Kidney (tissue), 14 donors: ENCODE results near the gene PIGQ. TPM values are rescaled to one million over a fixed set of nuclear protein-coding genes. Genes with fewer than 3 reads are reported as not detected.
A peak's percentile ranks its signal among the peaks of the same experiment; 100 is the strongest.

Experiments used
- DNase-seq, 5 donors: peaks; one replicate each; pipeline ENCODE4 v3.0.0-alpha.2; 2013 to 2020
- FAIRE-seq: peaks from 2 replicates; lab custom pipeline; 2012; peaks lifted over from hg19 to GRCh38; lab: Jason Lieb, UNC
- H3K27ac ChIP-seq, 2 donors: one replicate each; pipeline ENCODE4 v1.7.0; 2013; ENCODE audit warnings: low read depth in 2 of 2, low read length in 2 of 2, inconsistent platforms in 1 of 2
- H3K27me3 ChIP-seq: one replicate; pipeline ENCODE4 v1.7.1; 2013; ENCODE audit warnings: low read length, inconsistent platforms; ENCODE audit not compliant: control insufficient read depth, insufficient read depth
- H3K36me3 ChIP-seq, 3 donors: one replicate each; pipeline versions ENCODE4 v1.7.0 to v1.7.1; 2013; ENCODE audit warnings: low read length in 3 of 3, control low read depth in 1 of 3, inconsistent platforms in 1 of 3; ENCODE audit not compliant: insufficient read depth in 3 of 3, control insufficient read depth in 2 of 3
- H3K4me1 ChIP-seq, 3 donors: one replicate each; pipeline versions ENCODE4 v1.7.0 to v1.7.1; 2013; ENCODE audit warnings: low read length in 3 of 3, inconsistent platforms in 1 of 3, low read depth in 1 of 3; ENCODE audit not compliant: control insufficient read depth in 2 of 3, insufficient read depth in 2 of 3
- H3K4me3 ChIP-seq, 3 donors: one replicate each; pipeline versions ENCODE4 v1.7.0 to v1.8.1; 2013; ENCODE audit warnings: low read length in 3 of 3, control low read depth in 1 of 3, inconsistent platforms in 1 of 3
- H3K9ac ChIP-seq, 3 donors: one replicate each; pipeline versions ENCODE4 v1.7.0 to v1.7.1; 2013; ENCODE audit warnings: low read length in 3 of 3, control low read depth in 1 of 3, inconsistent platforms in 1 of 3
- H3K9me3 ChIP-seq, 3 donors: one replicate each; pipeline versions ENCODE4 v1.7.0 to v1.7.1; 2013; ENCODE audit warnings: low read length in 3 of 3, control low read depth in 1 of 3, inconsistent platforms in 1 of 3; ENCODE audit not compliant: control insufficient read depth in 2 of 3, insufficient read depth in 1 of 3
- intact Hi-C: fragments of 100-400 bp; cut with DNase I; formaldehyde crosslinking; loops from one replicate; pipeline ENCODE4 v1.11.1; 2022
- polyA plus RNA-seq: library from polyadenylated mRNA; stranded (reverse); fragments of 350-450 nt; fragmentation: Illumina TruSeq; extraction: RNeasy Lipid Tissue Mini Kit (QIAGEN cat#74804); gene quantifications from one replicate; pipeline ENCODE4 v1.2.3, GENCODE V29; 2014; ENCODE audit warnings: low read depth, low replicate concordance; ENCODE audit not compliant: insufficient read depth
- total RNA-seq: library from RNA; stranded (reverse); fragmentation: NEBNext Ultra II Directional; extraction: Animal tissue kit (Norgen Biotek cat#: 25700); gene quantifications from one replicate; pipeline ENCODE4 v1.2.1, GENCODE V29; 2021
- TF ChIP-seq, protein P1 (sequence below): IDR thresholded peaks from 3 replicates; pipeline ENCODE4 v1.5.1; 2012; ENCODE audit warnings: mild to moderate bottlenecking, moderate library complexity, borderline replicate concordance; ENCODE audit not compliant: insufficient read depth; ENCODE audit errors: extremely low read depth
- donor health status: control.
- donor health status: control.
- donor health status: control.
- donor health status: control.
- donor health status: control.
- donor health status: DM: yes; HTN: yes; CAD: no.
- donor health status: Normal renal cell carcinoma (clear cell type).

Gene PIGQ
- total and polyA plus RNA-seq, 2 donors from 2014 or later = 92.9 to 118 TPM

DNA sequence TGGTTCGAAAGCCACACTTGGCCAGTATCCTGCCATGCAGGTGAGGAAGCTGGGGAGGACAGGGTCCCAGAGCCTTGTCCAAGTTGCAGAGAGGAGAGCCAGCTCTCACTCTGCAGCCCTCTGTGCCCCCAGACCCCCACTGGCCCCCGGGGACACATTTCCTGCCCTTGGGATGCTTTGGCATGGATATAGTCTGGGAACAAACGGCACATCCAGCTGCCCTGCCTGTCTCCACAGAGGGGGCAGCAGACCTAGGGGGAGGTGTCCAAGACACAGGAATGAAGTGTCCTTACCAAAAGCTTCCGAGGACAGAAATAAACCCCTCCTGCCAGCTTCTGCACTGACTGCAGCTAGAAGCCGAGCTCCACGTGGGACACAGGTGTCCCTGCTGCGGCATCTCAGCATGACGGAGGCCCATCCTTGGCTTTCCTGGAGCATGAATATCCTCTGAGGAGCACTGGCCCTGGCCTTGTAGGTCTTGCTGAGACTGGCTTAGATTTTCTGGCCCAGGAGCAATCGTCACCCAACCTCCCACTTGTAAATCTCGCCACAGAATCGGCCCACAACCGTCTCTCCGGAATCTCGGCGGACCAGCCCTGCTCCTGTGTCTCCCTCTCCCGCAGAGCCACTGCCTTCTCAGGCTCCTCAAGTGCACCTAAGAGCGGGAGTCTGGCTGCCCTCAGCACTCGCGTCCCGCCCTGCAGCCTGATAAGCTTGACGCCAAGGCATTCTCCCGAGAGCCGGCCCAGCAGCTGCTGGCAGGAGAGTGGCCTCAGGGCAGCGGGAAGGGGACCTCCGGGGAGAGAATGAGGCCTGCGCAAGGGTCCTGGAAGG lies 43.4 kb upstream of the PIGQ start:
- Histone ChIP-seq H3K27ac (peak overlapping the region; percentile 96 to 98), H3K4me3 (peak overlapping the region; percentile 46 to 74 (median 68)), H3K9ac (peak overlapping the region; percentile 4 to 87 (median 17)), H3K4me1 (peaks cover 0 to 39% (median 23%) of the 10 kb centered on the region in 3 donors), H3K27me3 (no peaks in the 10 kb centered on the region), H3K36me3 (peaks cover 0 to under 1% (median 0%) of the 10 kb centered on the region in 3 donors), H3K9me3 (no peaks in the 10 kb centered on the region)
- TF ChIP-seq, protein P1, sequence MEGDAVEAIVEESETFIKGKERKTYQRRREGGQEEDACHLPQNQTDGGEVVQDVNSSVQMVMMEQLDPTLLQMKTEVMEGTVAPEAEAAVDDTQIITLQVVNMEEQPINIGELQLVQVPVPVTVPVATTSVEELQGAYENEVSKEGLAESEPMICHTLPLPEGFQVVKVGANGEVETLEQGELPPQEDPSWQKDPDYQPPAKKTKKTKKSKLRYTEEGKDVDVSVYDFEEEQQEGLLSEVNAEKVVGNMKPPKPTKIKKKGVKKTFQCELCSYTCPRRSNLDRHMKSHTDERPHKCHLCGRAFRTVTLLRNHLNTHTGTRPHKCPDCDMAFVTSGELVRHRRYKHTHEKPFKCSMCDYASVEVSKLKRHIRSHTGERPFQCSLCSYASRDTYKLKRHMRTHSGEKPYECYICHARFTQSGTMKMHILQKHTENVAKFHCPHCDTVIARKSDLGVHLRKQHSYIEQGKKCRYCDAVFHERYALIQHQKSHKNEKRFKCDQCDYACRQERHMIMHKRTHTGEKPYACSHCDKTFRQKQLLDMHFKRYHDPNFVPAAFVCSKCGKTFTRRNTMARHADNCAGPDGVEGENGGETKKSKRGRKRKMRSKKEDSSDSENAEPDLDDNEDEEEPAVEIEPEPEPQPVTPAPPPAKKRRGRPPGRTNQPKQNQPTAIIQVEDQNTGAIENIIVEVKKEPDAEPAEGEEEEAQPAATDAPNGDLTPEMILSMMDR = no peak
- no peak for FAIRE-seq
- intact Hi-C loops = no loop called here
- peak in 3 of 5 donors; percentile 53 to 77 (median 68) for DNase-seq

DNA sequence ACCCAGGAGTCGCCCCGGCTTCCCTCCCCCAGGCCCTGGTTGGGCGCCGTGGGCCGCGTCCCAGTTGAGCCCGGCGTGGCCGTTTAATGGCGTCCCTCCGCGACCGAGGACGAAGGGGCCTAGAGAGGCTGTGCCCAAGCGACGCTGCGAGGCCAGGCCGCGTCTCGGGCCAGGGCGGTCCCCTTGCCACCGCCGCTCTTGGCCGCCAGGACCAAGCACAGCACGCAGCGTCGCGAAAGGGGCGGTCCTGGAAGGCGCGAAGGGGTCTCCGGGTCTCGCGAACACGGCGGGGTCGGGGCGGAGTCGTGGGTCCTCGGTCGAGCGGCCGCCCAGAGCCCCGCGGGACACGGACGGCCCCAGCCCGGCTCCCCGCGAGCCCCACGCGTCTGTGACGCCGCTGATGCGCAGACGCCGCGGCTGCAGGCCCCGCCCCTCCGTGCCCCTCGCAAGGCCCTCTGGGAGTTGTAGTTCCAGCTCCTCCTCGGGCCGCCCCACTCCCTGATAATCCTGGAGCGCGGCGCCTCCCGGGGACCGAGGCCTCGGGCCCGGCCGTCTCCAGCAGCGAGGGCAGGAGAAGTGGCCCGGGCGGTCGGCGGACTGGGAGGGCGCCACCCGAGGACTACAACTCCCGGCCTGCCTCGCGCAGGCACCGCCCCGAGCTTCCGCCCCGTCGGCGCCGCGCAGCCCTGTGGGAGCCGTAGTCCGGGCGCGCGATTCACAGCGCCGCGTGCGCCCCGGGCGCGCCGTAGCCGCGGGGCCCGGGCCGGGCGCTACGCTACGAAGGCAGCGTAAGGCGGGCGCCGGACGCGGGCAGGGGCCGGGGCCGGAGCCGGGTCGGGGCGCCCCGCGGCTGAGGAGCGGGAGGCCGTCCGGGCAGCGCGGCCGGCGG lies 42.5 kb upstream of the PIGQ start, which contains the start of gene CAPN15:
Gene CAPN15 (plus strand): TSS at position 698 of the 889 bp plus-strand sequence. CDS start 19,127 bp downstream, outside the sequence.
- Histone ChIP-seq H3K27me3 (no peaks in the 10 kb centered on the region), H3K9ac (peak within 1 kb of the TSS; percentile 17 to 87 (median 80)), H3K4me1 (peaks cover 0 to 39% (median 23%) of the 10 kb centered on the region in 3 donors), H3K27ac (peak within 1 kb of the TSS; percentile 96 to 98), H3K36me3 (no peaks in the 10 kb centered on the region), H3K9me3 (no peaks in the 10 kb centered on the region), H3K4me3 (peak within 1 kb of the TSS; percentile 51 to 74 (median 68))
- intact Hi-C loops = no loop called here
- DNase-seq (peak; percentile 93 to 97 (median 95)), FAIRE-seq (no peak)
- TF ChIP-seq, protein P1 = no peak

DNA sequence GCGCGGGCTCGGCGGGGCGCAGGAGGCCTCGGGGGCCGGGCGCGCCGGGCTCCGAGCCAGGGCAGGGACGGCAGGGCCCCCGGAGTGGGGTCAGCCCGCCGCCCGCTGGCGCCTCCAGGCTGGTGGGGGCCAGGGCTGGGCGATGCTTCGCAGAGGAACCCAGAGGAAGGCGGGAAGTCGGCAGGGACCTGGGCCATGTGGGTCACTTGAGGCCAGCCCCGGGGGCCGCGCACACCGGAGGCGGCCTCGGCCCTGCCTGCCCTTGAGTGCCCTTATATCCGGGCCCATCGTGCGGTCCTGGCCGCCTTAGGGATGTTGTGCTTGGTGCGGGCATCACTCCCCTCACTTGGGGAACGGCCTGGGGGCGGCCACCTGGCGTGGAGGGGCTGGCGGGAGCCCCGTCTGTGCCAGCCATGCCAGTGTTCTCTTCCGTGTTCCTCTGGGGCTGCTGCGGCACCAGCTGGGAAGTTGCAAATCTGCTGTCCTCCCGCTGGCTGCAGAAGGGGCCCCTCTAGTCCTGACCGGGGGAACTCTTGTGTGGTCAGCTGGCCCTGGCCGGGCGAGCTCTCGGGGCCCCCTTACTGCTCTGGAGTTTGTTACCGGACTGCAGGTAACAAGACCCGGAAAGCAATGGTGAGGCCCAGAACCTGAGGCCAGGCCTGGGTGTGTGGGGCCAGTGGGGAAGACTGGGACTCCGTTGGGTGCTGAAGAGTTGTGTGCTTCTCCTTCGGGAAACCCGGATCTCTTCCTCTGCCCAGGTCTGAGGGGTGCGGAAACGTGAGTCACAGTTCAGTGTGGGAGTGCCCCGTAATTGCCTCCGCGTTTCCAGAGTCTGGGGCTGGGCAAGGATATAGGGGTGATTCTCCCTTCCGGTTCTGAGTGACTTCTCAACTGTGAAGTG lies 41.4 kb upstream of the PIGQ start:
- H3K27me3 ChIP-seq = no peaks in the 10 kb centered on the region
- FAIRE-seq (no peak), DNase-seq (peak in 1 of 5 donors; percentile 76)
- peak overlapping the region in 2 of 3 donors; percentile 69 to 80 for H3K9ac ChIP-seq
- H3K27ac ChIP-seq = peak overlapping the region; percentile 70 to 78
- TF ChIP-seq, protein P1 = no peak
- H3K36me3 ChIP-seq = no peaks in the 10 kb centered on the region
- intact Hi-C loops = no loop called here
- H3K4me1 ChIP-seq = peaks cover 0 to 41% (median 23%) of the 10 kb centered on the region in 3 donors
- peak overlapping the region; percentile 51 to 67 (median 51) for H3K4me3 ChIP-seq
- no peaks in the 10 kb centered on the region for H3K9me3 ChIP-seq
